ENCODE measurements around the gene LTBP1. TPM values are rescaled to one million over a fixed set of nuclear protein-coding genes. Genes with fewer than 3 reads are reported as not detected.

LTBP1 gene
- total and polyA plus RNA-seq, 9 donors, result 13.5 to 117 (median 41.8) TPM

- H3K4me3 ChIP-seq, result no peak overlapping the region
- DNase-seq, result no peak
- no peak overlapping the region for H3K27ac ChIP-seq
- 54 to 66% (median 63%) methylated on average over 4 of the region's 4 CpGs for WGBS, 3 donors
- H3K9me3 ChIP-seq, result no peaks in the 10 kb centered on the region
- H3K27me3 ChIP-seq, result no peaks in the 10 kb centered on the region
- no peaks in the 10 kb centered on the region for H3K36me3 ChIP-seq
- TF ChIP-seq CTCF (IDR thresholded peaks at IDR 0.05), result no peak
- no peak for TF ChIP-seq EP300 (IDR thresholded peaks at IDR 0.05)
- no peak for TF ChIP-seq POLR2A (IDR thresholded peaks at IDR 0.05)
- H3K4me1 ChIP-seq (ENCODE audit: insufficient read depth), result peaks cover 31% of the 10 kb centered on the region
- intact Hi-C loops (cut with DNase I), result no loop called here
These were observed 158.0 kb downstream of the LTBP1 start for GRCh38 chr2:33104726-33105125.

- Histone ChIP-seq H3K4me1 (ENCODE audit: insufficient read depth) (peaks cover 38% of the 10 kb centered on the region), H3K27me3 (no peaks in the 10 kb centered on the region), H3K27ac (no peak overlapping the region), H3K4me3 (no peak overlapping the region), H3K36me3 (no peaks in the 10 kb centered on the region), H3K9me3 (no peaks in the 10 kb centered on the region)
- no peak for DNase-seq
- TF ChIP-seq POLR2A (IDR thresholded peaks at IDR 0.05), result no peak
- TF ChIP-seq CTCF (IDR thresholded peaks at IDR 0.05), result no peak
- TF ChIP-seq EP300 (IDR thresholded peaks at IDR 0.05), result no peak
- intact Hi-C loops (cut with DNase I), result no loop called here
These were observed 159.4 kb downstream of the LTBP1 start for GRCh38 chr2:33106115-33106514.

- Histone ChIP-seq H3K4me3 (no peak overlapping the region), H3K9me3 (no peaks in the 10 kb centered on the region), H3K36me3 (no peaks in the 10 kb centered on the region), H3K27ac (peak overlapping the region in 1 of 2 donors; percentile 47), H3K27me3 (no peaks in the 10 kb centered on the region), H3K4me1 (ENCODE audit: insufficient read depth) (peaks cover 35% of the 10 kb centered on the region)
- no peak for DNase-seq
- WGBS, 3 donors, result 88 to 92% (median 89%) methylated on average over 8 of the region's 8 CpGs
- intact Hi-C loops (cut with DNase I), result no loop called here
- TF ChIP-seq EP300 (IDR thresholded peaks at IDR 0.05) (no peak), CTCF (IDR thresholded peaks at IDR 0.05) (no peak), POLR2A (IDR thresholded peaks at IDR 0.05) (no peak)
These were observed 161.1 kb downstream of the LTBP1 start for GRCh38 chr2:33107690-33108482.

- Histone ChIP-seq H3K4me1 (ENCODE audit: insufficient read depth) (peaks cover 29% of the 10 kb centered on the region), H3K36me3 (no peaks in the 10 kb centered on the region), H3K9me3 (no peaks in the 10 kb centered on the region), H3K27me3 (no peaks in the 10 kb centered on the region), H3K4me3 (no peak overlapping the region), H3K27ac (peak overlapping the region in 1 of 2 donors; percentile 47)
- intact Hi-C loops (cut with DNase I), result no loop called here
- no peak for TF ChIP-seq EP300 (IDR thresholded peaks at IDR 0.05)
- no peak for TF ChIP-seq POLR2A (IDR thresholded peaks at IDR 0.05)
- TF ChIP-seq CTCF (IDR thresholded peaks at IDR 0.05), result no peak
- WGBS, 3 donors, result 13 to 38% (median 16%) methylated on average over 11 of the region's 11 CpGs
- DNase-seq, result peak in 2 of 5 donors; percentile 26 to 50
These were observed 162.0 kb downstream of the LTBP1 start for GRCh38 chr2:33108483-33109443.

Data from ovary (tissue), 9 donors.